Measurements from ENCODE around the gene SNAP29.
"Not testable (repeated sequence)": the region's sequence is repeated elsewhere in the genome, so short reads cannot be mapped to it uniquely, and the experiment has no call there.

The SNAP29 gene

GRCh38 chr22:20935049-20935448 is 76.2 kb downstream of the SNAP29 start:
- DNase-seq: not testable (repeated sequence)

GRCh38 chr22:20935780-20936539 is 77.2 kb downstream of the SNAP29 start:
- DNase-seq: not testable (repeated sequence)

GRCh38 chr22:20937031-20937793 is 78.4 kb downstream of the SNAP29 start:
- no peak for DNase-seq

GRCh38 chr22:20937794-20938671 is 79.2 kb downstream of the SNAP29 start:
- no peak for DNase-seq

GRCh38 chr22:20939457-20940185 is 80.8 kb downstream of the SNAP29 start:
- not testable (repeated sequence) for DNase-seq

GRCh38 chr22:20940186-20940651 is 81.4 kb downstream of the SNAP29 start:
- DNase-seq: no peak
